SK-N-SH (cell line): ENCODE data around the gene DENND1A. TPM values are rescaled to one million over a fixed set of nuclear protein-coding genes. Genes with fewer than 3 reads are reported as not detected.

Experiments used
- CTCF ChIA-PET: fragments of 300-600, 350-600 bp; formaldehyde crosslinking; extraction: SDS; loops from one replicate; lab custom pipeline; 2021; lab: Yijun Ruan, JAX
- POLR2A ChIA-PET: fragments of 350-600 bp; sonication (Branson Sonifier 250); formaldehyde crosslinking; extraction: SDS; loops from one replicate; lab custom pipeline; 2020; ENCODE audit warnings: antibody characterized with exemption, inconsistent platforms; lab: Yijun Ruan, JAX
- DNase-seq: peaks from one replicate; pipeline ENCODE4 v3.0.0; 2012
- H2AFZ ChIP-seq: fragments of 200-600 bp; sonication (generic); 2 replicates; pipeline ENCODE4 v1.8.1; 2016; ENCODE audit warnings: antibody characterized with exemption, mild to moderate bottlenecking, low read depth
- H3F3A ChIP-seq: fragments of 200-600 bp; sonication (generic); replicated peaks from 2 replicates; pipeline ENCODE3; 2016; ENCODE audit warnings: antibody characterized with exemption, mild to moderate bottlenecking; ENCODE audit not compliant: insufficient read depth
- H3K27ac ChIP-seq, 2 experiments: fragments of 200-500 bp in 1 of 2; fragments of 200-600 bp in 1 of 2; sonication (Bioruptor generic) in 1 of 2; sonication (generic), shearing (Covaris generic) in 1 of 2; 2 replicates each; pipeline versions ENCODE4 v1.5.1 to v1.6.1; 2014 to 2016; ENCODE audit warnings: low read depth in 2 of 2, inconsistent platforms in 1 of 2, low read length in 1 of 2, mild to moderate bottlenecking in 1 of 2, mixed read lengths in 1 of 2
- H3K27me3 ChIP-seq: fragments of 200-600 bp; sonication (generic), shearing (Covaris generic); 2 replicates; pipeline ENCODE4 v1.6.1; 2016; ENCODE audit warnings: mixed run types; ENCODE audit not compliant: insufficient read depth
- H3K36me3 ChIP-seq, 2 experiments: fragments of 200-500 bp in 1 of 2; fragments of 200-600 bp in 1 of 2; sonication (Bioruptor generic) in 1 of 2; sonication (generic) in 1 of 2; replicated peaks in 1 of 2; 2 replicates each; pipeline versions ENCODE3 to v1.5.1; 2014 to 2016; ENCODE audit warnings: low read length in 1 of 2, mild to moderate bottlenecking in 1 of 2; ENCODE audit not compliant: insufficient read depth in 2 of 2, control insufficient read depth in 1 of 2
- H3K4me1 ChIP-seq, 2 experiments: fragments of 200-500 bp in 1 of 2; fragments of 200-600 bp in 1 of 2; sonication (Bioruptor generic) in 1 of 2; sonication (generic), shearing (Covaris generic) in 1 of 2; 2 replicates each; pipeline versions ENCODE4 v1.5.1 to v1.6.1; 2014 to 2016; ENCODE audit warnings: low read depth in 1 of 2, low read length in 1 of 2, mixed run types in 1 of 2; ENCODE audit not compliant: insufficient read depth in 2 of 2, control insufficient read depth in 1 of 2
- H3K4me2 ChIP-seq: fragments of 200-600 bp; sonication (generic), shearing (Covaris generic); 2 replicates; pipeline ENCODE4 v1.6.1; 2017; ENCODE audit warnings: mixed run types
- H3K4me3 ChIP-seq, 2 experiments: fragments of 200-500 bp in 1 of 2; fragments of 200-600 bp in 1 of 2; sonication (Bioruptor generic) in 1 of 2; sonication (generic), shearing (Covaris generic) in 1 of 2; 2 replicates each; pipeline versions ENCODE4 v1.5.1 to v1.8.1; 2014 to 2016; ENCODE audit warnings: low read depth in 2 of 2, inconsistent platforms in 1 of 2, low read length in 1 of 2, mild to moderate bottlenecking in 1 of 2, mixed read lengths in 1 of 2, moderate library complexity in 1 of 2
- H3K79me2 ChIP-seq: fragments of 200-600 bp; sonication (generic); 2 replicates; pipeline ENCODE4 v1.8.1; 2017; ENCODE audit warnings: mild to moderate bottlenecking; ENCODE audit not compliant: insufficient read depth
- H3K9ac ChIP-seq: fragments of 200-600 bp; sonication (generic); 2 replicates; pipeline ENCODE4 v1.6.1; 2017; ENCODE audit warnings: mixed run types
- H3K9me2 ChIP-seq: fragments of 200-600 bp; sonication (generic); 2 replicates; pipeline ENCODE4 v1.6.1; 2017; ENCODE audit warnings: mixed run types
- H3K9me3 ChIP-seq: fragments of 200-600 bp; sonication (generic); 2 replicates; pipeline ENCODE4 v1.6.1; 2017; ENCODE audit warnings: mixed run types, mild to moderate bottlenecking, moderate library complexity
- H4K20me1 ChIP-seq: fragments of 200-600 bp; sonication (generic); 2 replicates; pipeline ENCODE4 v1.6.1; 2017; ENCODE audit warnings: mild to moderate bottlenecking, mixed run types; ENCODE audit not compliant: insufficient read depth
- CHD2 ChIP-seq: fragments of 150-350 bp; IDR thresholded peaks from 2 replicates; pipeline ENCODE4 v1.6.1; 2018; ENCODE audit warnings: low read length; ENCODE audit not compliant: partially characterized antibody
- ELF1 ChIP-seq: IDR thresholded peaks from 2 replicates; pipeline ENCODE4 v1.4.0; 2012
- FOSL2 ChIP-seq: IDR thresholded peaks from 2 replicates; pipeline ENCODE4 v1.4.0; 2012; ENCODE audit warnings: low read depth, mild to moderate bottlenecking, moderate library complexity, borderline replicate concordance
- FOXJ3 ChIP-seq: sonication (generic); formaldehyde crosslinking; IDR thresholded peaks from 2 replicates; pipeline ENCODE4 v1.5.1; 2020; ENCODE audit warnings: mild to moderate bottlenecking, missing genetic modification reagents
- FOXM1 ChIP-seq: IDR thresholded peaks from 2 replicates; pipeline ENCODE4 v1.4.0; 2012; ENCODE audit warnings: low read depth, mild to moderate bottlenecking
- GATA2 ChIP-seq: sonication (generic); formaldehyde crosslinking; IDR thresholded peaks from 2 replicates; pipeline ENCODE4 v1.5.0; 2020; ENCODE audit warnings: mild to moderate bottlenecking, missing genetic modification reagents
- MXI1 ChIP-seq: IDR thresholded peaks from 2 replicates; pipeline ENCODE4 v1.6.1; 2012; ENCODE audit warnings: mild to moderate bottlenecking, low read depth, low read length, improper control_type of control experiment
- NRF1 ChIP-seq: IDR thresholded peaks from 2 replicates; pipeline ENCODE4 v1.6.1; 2012; ENCODE audit warnings: low read depth, mild to moderate bottlenecking, low read length
- POLR2AphosphoS5 ChIP-seq: IDR thresholded peaks from 2 replicates; pipeline ENCODE4 v1.6.1; 2012; ENCODE audit warnings: low read depth, low read length
- SIN3A ChIP-seq: IDR thresholded peaks from 2 replicates; pipeline ENCODE4 v1.6.1; 2012; ENCODE audit warnings: low read depth, mild to moderate bottlenecking, low read length, moderate library complexity, borderline replicate concordance
- SMC3 ChIP-seq: IDR thresholded peaks from 2 replicates; pipeline ENCODE4 v1.6.1; 2012; ENCODE audit warnings: low read depth, low read length, improper control_type of control experiment
- TEAD4 ChIP-seq: IDR thresholded peaks from 2 replicates; pipeline ENCODE4 v1.4.0; 2012; ENCODE audit warnings: mild to moderate bottlenecking, borderline replicate concordance; ENCODE audit not compliant: insufficient read depth
- YY1 ChIP-seq: IDR thresholded peaks from 2 replicates; pipeline ENCODE4 v1.4.0; 2012; ENCODE audit warnings: low read depth, mild to moderate bottlenecking
- ZBTB33 ChIP-seq: IDR thresholded peaks from 2 replicates; pipeline ENCODE4 v1.4.0; 2012; ENCODE audit warnings: low read depth, borderline replicate concordance
- WGBS: methylation state at CpG from one replicate; pipeline ENCODE4 v1.1.6; 2017; ENCODE audit warnings: low lambda C conversion rate; 5-methylcytosine and 5-hydroxymethylcytosine counted together
- polyA plus RNA-seq, 3 experiments: library from polyadenylated mRNA; depleted of rRNA; stranded (reverse); fragments of >200 nt; gene quantifications; 2 replicates each; pipeline ENCODE4 v1.2.3, GENCODE V29; 2012
- TF ChIP-seq, protein P1 (sequence below): IDR thresholded peaks from 2 replicates; pipeline ENCODE4 v1.4.0; 2012; ENCODE audit warnings: low read depth
- TF ChIP-seq, protein P2 (sequence below): fragments of 150-350 bp; IDR thresholded peaks from 2 replicates; pipeline ENCODE4 v1.6.1; 2017; ENCODE audit warnings: antibody characterized with exemption, low read length, low read depth, borderline replicate concordance

The DENND1A gene
- polyA plus RNA-seq, 1 of the 3 experiments (the other 2 are of a cell fraction): 25.4 TPM

DNA sequence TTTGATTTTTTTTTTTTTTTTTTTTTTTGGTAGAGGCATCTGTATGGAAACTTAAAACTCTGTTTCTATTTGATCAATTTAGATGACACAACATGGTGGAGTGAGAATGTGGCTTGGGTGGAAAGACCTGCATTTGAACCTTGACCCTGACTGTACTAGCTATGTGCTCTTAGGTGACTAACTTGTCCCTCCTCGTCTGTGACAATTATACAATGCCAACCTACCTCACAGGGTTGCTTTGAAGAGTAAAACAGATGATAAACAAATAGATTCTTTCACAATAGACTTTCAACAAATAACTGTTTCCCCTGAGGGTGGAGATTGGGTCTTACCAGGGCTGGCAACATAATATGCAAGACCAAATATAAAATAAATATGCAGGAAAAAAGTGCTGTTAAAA, 464.6 kb downstream of the DENND1A start:
- Histone ChIP-seq H3K36me3 (no peaks in the 10 kb centered on the region), H3F3A (no peaks in the 10 kb centered on the region), H2AFZ (no peak overlapping the region), H3K4me3 (no peak overlapping the region), H3K27me3 (no peaks in the 10 kb centered on the region), H3K4me2 (no peak overlapping the region), H3K79me2 (no peaks in the 10 kb centered on the region), H4K20me1 (no peaks in the 10 kb centered on the region), H3K4me1 (peaks cover 0 to 5% of the 10 kb centered on the region in 2 experiments; a peak in 1 of 4 replicates), H3K9me3 (no peaks in the 10 kb centered on the region), H3K9me2 (no peaks in the 10 kb centered on the region), H3K9ac (no peak overlapping the region), H3K27ac (no peak overlapping the region)
- ChIA-PET CTCF (interaction anchor here (1.0 to 1.5 kb wide), 2 partner anchors 25 to 80 kb away, joined by 3 read pairs; no protein-coding TSS in a partner anchor), POLR2A (no interaction called here)
- DNase-seq: no peak
- WGBS: 67% methylated on average over 1 of the region's 1 CpG
- TF ChIP-seq ELF1: no peak
- no peak for TF ChIP-seq SMC3
- no peak for TF ChIP-seq SIN3A
- no peak for TF ChIP-seq CHD2
- no peak for TF ChIP-seq TEAD4
- TF ChIP-seq, all 33 proteins: peak for 0

GRCh38 chr9:123460091-123460490, 469.8 kb downstream of the DENND1A start:
- Histone ChIP-seq H3K79me2 (no peaks in the 10 kb centered on the region), H3K9me3 (no peaks in the 10 kb centered on the region), H3K9ac (no peak overlapping the region), H3K27me3 (no peaks in the 10 kb centered on the region), H3K9me2 (no peaks in the 10 kb centered on the region), H3K4me3 (no peak overlapping the region), H3K4me2 (no peak overlapping the region), H2AFZ (no peak overlapping the region), H3K27ac (no peak overlapping the region), H3K36me3 (no peaks in the 10 kb centered on the region), H3F3A (no peaks in the 10 kb centered on the region), H4K20me1 (no peaks in the 10 kb centered on the region)
- POLR2A ChIA-PET: no interaction called here
- WGBS: 94% methylated on average over 2 of the region's 2 CpGs
- DNase-seq: no peak
- TF ChIP-seq GATA2: no peak
- TF ChIP-seq, protein P1, sequence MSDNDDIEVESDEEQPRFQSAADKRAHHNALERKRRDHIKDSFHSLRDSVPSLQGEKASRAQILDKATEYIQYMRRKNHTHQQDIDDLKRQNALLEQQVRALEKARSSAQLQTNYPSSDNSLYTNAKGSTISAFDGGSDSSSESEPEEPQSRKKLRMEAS: no peak
- TF ChIP-seq MXI1: no peak
- TF ChIP-seq ZBTB33: no peak
- no peak for TF ChIP-seq FOXM1
- no peak for TF ChIP-seq FOSL2
- TF ChIP-seq, protein P2, sequence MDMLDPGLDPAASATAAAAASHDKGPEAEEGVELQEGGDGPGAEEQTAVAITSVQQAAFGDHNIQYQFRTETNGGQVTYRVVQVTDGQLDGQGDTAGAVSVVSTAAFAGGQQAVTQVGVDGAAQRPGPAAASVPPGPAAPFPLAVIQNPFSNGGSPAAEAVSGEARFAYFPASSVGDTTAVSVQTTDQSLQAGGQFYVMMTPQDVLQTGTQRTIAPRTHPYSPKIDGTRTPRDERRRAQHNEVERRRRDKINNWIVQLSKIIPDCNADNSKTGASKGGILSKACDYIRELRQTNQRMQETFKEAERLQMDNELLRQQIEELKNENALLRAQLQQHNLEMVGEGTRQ: no peak
- no peak for TF ChIP-seq YY1
- TF ChIP-seq POLR2AphosphoS5: no peak
- no peak for TF ChIP-seq SMC3
- TF ChIP-seq FOXJ3 (CRISPR knock-in tag): no peak
- TF ChIP-seq NRF1: no peak
- TF ChIP-seq, all 33 proteins: peak for 0
- peaks cover 0 to 4% of the 10 kb centered on the region in 2 experiments; a peak in 1 of 4 replicates for H3K4me1 ChIP-seq
- CTCF ChIA-PET: no interaction called here
